ENCODE measurements around the gene TAMM41. TPM values are rescaled to one million over a fixed set of nuclear protein-coding genes. Genes with fewer than 3 reads are reported as not detected.
"Not testable (repeated sequence)": the region's sequence is repeated elsewhere in the genome, so short reads cannot be mapped to it uniquely, and the experiment has no call there.

Gene TAMM41
- polyA plus RNA-seq, 3 donors = 5.1 to 8.1 (median 6.9) TPM

GRCh38 chr3:11775493-11775892, 71.2 kb downstream of the TAMM41 start:
- H3K27ac ChIP-seq (ENCODE audit: low read depth, low read length) = no peak overlapping the region
- 88 to 93% (median 89%) methylated on average over 8 of the region's 8 CpGs for WGBS, 3 donors

- H3K27ac ChIP-seq (ENCODE audit: low read depth, low read length) = no peak overlapping the region
- 23 to 59% (median 54%) methylated on average over 2 of the region's 2 CpGs for WGBS, 3 donors
Measured at GRCh38 chr3:11774296-11774877, 72.3 kb downstream of the TAMM41 start.

- 84 to 92% (median 87%) methylated on average over 7 of the region's 7 CpGs for WGBS, 3 donors
- H3K27ac ChIP-seq (ENCODE audit: low read depth, low read length) = not testable (repeated sequence)
Measured at GRCh38 chr3:11771931-11772330, 74.8 kb downstream of the TAMM41 start.

GRCh38 chr3:11770477-11771391, 76.0 kb downstream of the TAMM41 start:
- H3K27ac ChIP-seq (ENCODE audit: low read depth, low read length) = no peak overlapping the region
- 26 to 29% (median 26%) methylated on average over 20 of the region's 20 CpGs for WGBS, 3 donors

- 65 to 83% (median 80%) methylated on average over 10 of the region's 10 CpGs for WGBS, 3 donors
- H3K27ac ChIP-seq (ENCODE audit: low read depth, low read length) = no peak overlapping the region
Measured at GRCh38 chr3:11769704-11770476, 76.8 kb downstream of the TAMM41 start.

GRCh38 chr3:11768604-11769003, 78.1 kb downstream of the TAMM41 start:
- WGBS, 3 donors = 91 to 97% (median 95%) methylated on average over 3 of the region's 3 CpGs
- no peak overlapping the region for H3K27ac ChIP-seq (ENCODE audit: low read depth, low read length)

GRCh38 chr3:11764931-11765363, 81.7 kb downstream of the TAMM41 start:
- WGBS, 3 donors = 64 to 90% (median 64%) methylated on average over 5 of the region's 5 CpGs
- no peak overlapping the region for H3K27ac ChIP-seq (ENCODE audit: low read depth, low read length)

- no peak overlapping the region for H3K27ac ChIP-seq (ENCODE audit: low read depth, low read length)
- WGBS, 3 donors = 69 to 79% (median 78%) methylated on average over 2 of the region's 2 CpGs
Measured at GRCh38 chr3:11759996-11760395, 86.7 kb downstream of the TAMM41 start.

- WGBS, 3 donors = 83 to 88% (median 88%) methylated on average over 6 of the region's 6 CpGs
- no peak overlapping the region for H3K27ac ChIP-seq (ENCODE audit: low read depth, low read length)
Measured at GRCh38 chr3:11757929-11758328, 88.8 kb downstream of the TAMM41 start.

GRCh38 chr3:11757441-11757875, 89.2 kb downstream of the TAMM41 start:
- no peak overlapping the region for H3K27ac ChIP-seq (ENCODE audit: low read depth, low read length)
- WGBS, 3 donors = 59 to 87% (median 70%) methylated on average over 9 of the region's 9 CpGs

GRCh38 chr3:11755276-11755675, 91.4 kb downstream of the TAMM41 start:
- no peak overlapping the region for H3K27ac ChIP-seq (ENCODE audit: low read depth, low read length)
- WGBS, 3 donors = 83 to 84% (median 83%) methylated on average over 12 of the region's 12 CpGs

GRCh38 chr3:11752254-11752653, 94.4 kb downstream of the TAMM41 start:
- H3K27ac ChIP-seq (ENCODE audit: low read depth, low read length) = not testable (repeated sequence)
- WGBS, 3 donors = 77 to 84% (median 82%) methylated on average over 4 of the region's 4 CpGs

GRCh38 chr3:11748306-11748705, 98.4 kb downstream of the TAMM41 start:
- WGBS, 3 donors = 71 to 83% (median 81%) methylated on average over 9 of the region's 9 CpGs

More at GRCh38 chr3:11748306-11748705, 98.4 kb downstream of the TAMM41 start:
- H3K27ac ChIP-seq (ENCODE audit: low read depth, low read length) = not testable (repeated sequence)

Other genes with a start within 250 kb of the TAMM41 start
- 10 to 100 TPM; 19.7 to 43.3 (median 25.4) TPM for gene VGLL4, start 203.0 kb downstream of the TAMM41 start, polyA plus RNA-seq
- gene SYN2, start 157.5 kb upstream of the TAMM41 start, polyA plus RNA-seq = 10 to 100 TPM in 2 of 3 donors, 1 to 10 TPM in 1; 3.6 to 15.0 (median 13.8) TPM